Stimulated activated CD4-positive, alpha-beta T cell treated with anti-CD3 and anti-CD28 coated beads, TNF-alpha, amount 100 ng/mL, for 4 hours (primary cell): ENCODE measurements around the gene HESX1.
A peak's percentile ranks its signal among the peaks of the same experiment; 100 is the strongest.

Experiments
- DNase-seq, 3 experiments: peaks; one replicate each; pipeline ENCODE4 v3.0.0-alpha.2; 2020; ENCODE audit warnings: low read depth in 3 of 3

HESX1 gene

DNA sequence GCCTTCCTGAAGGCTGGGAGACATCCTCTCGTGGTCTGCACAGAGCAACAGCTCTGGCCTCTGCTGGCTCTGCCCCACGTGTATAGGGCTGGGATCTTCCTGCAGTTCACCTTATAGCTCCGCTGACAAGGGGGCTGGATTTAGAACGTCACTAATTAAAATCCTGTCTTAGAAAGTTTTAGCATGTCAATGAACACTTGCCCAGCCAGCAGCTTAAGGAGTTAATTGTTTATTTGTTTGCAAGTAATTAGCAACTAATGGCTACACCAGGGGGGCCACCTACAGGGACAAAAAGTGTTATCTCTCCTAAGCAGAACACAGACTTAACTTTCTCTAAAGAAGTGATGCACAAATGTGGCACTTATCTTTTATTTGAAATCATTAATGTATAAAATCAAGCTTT is at the start of gene HESX1:
Gene HESX1 (minus strand): TSS at position 84 of the 403 bp plus-strand sequence. CDS start 60 bp downstream, at position 24.
- DNase-seq = no peak

DNA sequence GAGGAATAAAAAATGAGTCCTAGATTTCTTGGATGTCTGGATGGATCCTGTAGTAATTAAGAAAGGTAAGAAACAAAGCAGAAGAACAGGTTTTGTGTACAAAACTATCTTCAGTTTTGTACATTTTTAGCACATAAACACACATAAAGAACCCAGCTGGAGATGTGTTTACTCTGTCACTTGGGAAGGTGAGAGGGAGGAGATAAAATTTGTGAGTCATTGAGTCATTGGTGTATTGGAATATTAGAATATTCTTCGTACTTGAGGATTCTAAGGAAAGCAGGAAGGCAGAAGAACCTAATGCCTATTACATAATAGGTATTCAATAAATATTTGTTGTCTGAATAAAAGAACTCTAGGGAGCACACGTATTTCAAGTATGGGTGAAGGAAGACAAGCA is 45.2 kb upstream of the HESX1 start:
- DNase-seq = no peak

DNA sequence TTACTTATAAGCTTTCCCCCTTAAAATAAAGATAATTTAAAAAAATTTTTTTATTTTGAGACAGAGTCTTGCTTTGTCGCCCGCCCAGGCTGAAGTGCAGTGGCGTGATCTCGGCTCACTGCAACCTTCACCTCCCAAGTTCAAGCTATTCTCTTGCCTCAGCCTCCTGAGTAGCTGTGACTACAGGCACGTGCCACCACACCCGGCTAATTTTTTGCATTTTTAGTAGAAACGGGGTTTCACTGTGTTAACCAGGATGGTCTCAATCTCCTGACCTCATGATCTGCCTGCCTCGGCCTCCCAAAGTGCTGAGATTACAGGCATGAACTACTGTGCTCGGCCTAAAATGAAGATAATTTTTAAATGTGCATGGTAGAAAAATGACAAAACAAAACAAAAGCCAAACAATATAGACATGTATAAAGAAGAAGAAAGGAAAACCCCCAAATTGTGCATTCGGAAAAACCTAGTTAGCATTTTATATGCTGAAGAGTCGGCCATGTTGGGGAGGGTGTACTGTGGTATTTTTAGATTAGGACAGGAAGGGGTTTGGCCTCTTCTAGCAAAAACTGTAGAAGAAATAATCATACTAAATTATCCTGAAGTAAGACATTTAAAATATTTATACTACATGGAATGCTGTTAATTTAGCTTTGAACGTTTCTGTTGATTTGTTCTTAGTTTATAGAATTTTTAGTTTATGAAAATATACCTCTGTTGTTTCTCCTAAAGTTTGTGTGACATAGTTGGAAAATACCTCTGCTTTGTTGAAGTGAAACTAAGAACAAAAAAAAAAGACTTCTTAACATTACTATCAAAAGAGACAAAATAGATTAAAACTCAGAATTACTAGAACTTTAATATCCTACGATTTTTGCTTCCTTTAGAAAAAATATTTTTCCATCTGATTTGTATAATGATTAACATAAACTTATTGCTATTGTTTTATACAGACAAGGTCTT is 35.1 kb upstream of the HESX1 start:
- no peak for DNase-seq

DNA sequence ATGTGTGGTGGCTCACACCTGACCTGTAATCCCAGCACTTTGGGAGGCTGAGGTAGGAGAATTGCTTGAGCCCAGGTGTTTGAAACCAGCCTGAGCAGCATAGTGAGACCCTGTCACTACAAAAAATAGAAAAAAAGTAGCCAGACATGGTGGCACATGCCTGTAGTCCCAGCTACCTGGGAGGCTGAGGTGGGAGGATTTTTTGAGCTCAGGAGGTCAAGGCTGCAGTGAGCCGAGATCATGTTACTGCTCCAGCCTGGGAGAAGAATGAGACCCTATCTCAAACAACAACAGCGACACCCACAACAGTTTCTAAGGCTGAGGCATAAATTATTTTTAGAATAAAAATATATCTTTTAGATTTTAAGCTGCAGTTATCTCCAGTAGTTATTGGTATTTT is 34.0 kb upstream of the HESX1 start:
- DNase-seq = no peak

DNA sequence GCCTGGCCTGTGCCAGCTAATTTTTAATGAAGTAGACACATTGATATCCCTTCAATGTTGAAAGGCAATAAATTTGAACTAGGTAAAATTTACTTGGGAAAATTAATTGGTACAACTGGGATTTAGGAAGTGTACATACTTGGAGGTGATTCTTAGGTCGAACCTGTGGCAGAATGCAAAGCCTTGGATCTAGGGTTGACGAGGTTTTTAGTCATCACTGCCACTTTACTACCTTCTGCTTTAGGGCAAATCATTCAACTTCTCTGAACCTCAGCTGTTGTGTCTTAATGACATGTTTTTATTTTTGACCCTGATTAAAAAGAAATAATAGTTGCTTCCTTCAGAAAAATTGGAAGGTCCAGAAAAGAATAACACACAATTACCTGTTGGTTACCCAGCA is 30.2 kb upstream of the HESX1 start:
- DNase-seq = no peak

DNA sequence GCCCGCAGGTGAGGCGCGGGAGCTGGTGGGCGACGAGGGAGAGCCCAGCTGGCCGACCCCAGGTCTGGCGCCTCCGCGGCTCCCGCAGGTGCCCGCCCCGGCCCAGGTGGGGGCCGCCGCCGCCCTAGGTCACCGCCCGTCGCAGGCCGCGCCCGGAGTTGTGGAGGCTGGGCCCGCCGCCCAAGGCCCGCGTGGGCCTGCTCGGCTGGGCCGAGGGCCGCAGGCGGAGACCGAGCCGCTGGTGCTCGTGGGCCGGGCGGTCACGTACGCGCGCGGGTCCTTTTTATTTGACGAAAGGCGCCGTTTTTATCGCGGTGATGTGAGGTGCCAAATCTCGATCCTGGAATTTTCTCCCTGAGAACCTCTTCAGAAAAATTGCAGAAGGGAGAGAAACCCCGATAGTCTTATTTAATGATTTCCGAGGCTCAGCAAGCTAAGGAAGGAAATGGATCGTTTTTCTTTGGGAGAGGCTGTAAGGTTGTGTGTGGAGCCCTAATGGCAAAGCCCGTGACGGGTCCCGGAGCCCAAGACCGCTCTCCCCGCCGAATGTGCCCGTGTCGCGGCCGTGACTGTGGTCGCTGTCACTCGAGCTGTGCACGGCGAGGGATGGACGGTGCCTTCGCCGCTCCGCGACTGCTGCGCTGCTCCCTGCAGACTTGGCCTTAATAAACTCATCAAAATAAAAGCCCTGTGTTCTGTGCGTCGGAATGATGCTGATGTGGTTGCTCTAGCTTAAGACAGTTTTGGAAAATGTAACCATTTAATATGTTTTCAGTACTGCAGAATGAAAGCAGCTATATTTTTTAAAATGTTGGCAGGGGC is 28.4 kb upstream of the HESX1 start:
- DNase-seq = peak; percentile 7 to 14 (median 13)

DNA sequence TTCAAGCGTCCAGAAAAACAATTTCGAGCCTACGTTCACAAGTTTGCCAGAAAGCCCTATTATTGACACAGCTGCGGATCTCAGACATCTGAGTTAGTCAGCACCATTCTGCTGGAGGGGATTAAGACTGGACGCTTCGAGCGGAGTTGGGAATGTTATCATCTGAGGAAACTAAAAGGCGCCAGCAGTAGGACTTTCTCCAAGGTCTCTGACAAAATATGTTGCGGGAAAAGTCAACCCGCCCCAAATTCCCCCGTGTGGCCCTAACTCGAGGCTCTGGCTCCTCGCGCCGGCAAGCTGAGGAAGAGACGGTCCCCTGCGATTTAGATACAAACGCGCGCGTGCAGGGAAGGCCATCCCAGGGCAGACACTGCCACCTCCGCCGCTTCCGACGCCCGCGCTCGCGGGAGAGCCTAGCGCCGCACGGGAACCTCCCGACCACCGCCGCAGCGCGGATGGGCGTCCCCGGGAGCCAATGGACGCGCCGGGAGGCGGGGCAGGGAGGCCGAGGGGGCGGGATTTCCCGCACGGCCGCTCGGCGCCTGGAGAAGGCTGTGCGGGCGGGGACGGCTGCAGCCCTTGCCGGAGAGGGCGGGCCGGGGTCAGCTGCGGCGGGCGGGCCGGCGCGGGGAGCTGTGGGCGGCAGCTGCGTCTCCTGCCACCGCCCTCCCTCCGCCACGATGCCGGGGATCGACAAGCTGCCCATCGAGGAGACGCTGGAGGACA is 27.6 kb upstream of the HESX1 start, which contains the start of gene APPL1:
Gene APPL1 (plus strand): TSS at position 526 of the 726 bp plus-strand sequence. CDS start 155 bp downstream, at position 681.
- peak; percentile 76 for DNase-seq

DNA sequence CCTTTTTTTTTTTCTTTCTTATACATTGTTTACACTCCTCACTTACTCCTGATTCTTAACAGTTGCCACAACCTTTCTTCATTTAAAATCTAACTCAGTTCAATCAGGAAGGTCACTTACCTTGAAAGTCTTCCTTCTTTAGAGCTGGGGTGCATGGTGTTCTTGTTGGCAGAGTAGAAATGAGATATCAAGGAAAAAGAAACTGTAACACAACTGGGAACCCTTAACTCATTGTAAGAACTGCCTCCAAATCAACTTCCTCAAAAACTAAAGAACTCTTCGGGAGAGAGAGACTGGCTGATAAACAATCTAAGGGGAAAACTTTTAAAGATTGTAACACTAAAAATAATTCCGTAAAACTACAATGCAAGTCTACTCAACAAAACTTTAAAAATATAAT is 26.4 kb upstream of the HESX1 start:
- DNase-seq = no peak

DNA sequence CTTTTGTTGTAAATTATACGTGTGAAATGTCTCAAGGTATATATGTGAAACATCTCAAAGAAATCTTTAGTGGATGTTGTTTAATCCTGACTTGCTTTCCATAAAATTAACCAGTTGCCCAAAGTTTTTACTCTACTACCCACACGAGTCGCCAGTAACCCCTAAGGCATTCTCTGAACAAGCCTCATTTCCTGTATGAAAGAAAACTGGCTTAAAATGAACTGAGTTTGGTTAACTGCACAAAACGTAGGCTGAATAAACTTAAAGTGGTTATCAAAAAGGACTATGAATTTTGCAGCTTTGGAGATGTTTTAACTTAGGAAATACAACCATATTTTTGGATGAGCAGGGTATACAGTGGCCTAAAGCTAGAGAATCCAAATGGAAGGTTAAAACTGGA is 25.1 kb upstream of the HESX1 start:
- no peak for DNase-seq

DNA sequence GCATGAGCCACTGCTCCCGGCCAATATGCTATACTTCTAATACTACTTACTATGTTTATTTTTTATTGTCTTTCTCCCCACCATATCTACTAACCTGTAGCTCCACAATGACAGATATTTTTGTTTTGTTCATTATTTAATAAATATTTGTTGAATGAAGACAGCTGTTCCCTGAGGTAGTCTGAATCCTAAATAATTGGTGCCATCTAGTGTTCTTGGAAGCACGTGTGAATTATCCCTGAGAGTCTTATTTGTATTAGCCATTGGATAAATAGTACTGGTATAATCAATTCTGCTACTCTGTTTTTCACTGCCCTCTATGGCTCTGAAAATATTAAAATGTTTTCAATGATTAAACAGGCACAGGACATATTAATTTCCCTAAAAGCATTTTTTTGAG is 22.1 kb upstream of the HESX1 start:
- DNase-seq = no peak

DNA sequence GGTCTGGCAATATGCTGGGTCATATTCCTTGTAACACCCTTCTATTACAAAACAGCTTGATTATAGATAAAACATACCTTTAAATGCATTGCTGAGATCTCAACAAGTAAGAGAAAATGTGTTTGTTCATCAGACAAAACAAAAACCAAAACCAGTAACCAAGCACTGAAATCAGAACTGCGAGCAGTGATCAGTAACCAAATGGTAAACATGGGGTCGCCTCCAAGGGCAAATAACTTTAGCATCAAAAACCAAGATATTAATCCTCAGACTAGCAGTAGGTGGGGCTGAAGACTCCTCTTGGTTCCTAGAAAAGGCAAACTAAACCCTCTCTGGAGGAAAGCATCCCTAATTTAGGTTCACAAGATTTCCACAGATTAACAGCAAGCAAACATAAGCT is 6.6 kb upstream of the HESX1 start:
- DNase-seq = no peak

DNA sequence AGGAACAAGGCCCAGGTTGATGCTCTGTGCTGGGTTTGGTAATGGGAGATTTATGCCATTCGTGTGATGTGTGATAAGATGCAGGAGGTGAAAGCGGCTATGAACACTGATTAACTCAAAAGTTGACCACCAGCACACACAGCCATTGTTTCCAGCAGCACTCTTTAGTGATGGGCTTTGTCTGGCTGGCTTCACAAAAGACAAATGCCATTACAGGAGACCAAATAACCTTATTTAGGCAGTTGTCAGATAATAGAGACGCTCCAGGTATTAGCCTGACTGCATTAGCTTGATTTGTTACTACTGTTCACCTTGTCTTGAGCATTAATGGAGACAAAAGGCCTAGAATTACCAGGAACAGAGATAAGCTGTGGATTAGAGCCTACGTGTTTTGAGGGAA is 5.1 kb downstream of the HESX1 start:
- DNase-seq = no peak

DNA sequence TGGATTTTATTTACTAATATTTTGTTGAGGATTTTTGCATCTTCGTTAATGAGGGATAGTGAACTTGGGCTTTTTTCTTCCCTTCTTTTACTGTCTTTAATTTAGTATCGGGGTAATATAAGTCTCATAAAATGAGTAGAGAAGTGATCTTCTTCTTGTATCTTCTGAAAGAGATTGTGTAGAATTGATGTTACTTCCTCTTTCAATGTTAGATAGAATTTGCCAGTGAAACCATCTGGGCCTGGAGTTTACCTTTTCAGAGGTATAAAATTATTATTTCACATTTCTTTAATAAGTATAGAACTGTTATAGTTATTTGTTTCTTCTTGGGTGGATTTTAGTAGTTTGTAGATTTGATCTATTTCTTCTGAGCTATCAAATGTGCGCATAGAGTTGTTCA is 7.8 kb downstream of the HESX1 start:
- DNase-seq = no peak

DNA sequence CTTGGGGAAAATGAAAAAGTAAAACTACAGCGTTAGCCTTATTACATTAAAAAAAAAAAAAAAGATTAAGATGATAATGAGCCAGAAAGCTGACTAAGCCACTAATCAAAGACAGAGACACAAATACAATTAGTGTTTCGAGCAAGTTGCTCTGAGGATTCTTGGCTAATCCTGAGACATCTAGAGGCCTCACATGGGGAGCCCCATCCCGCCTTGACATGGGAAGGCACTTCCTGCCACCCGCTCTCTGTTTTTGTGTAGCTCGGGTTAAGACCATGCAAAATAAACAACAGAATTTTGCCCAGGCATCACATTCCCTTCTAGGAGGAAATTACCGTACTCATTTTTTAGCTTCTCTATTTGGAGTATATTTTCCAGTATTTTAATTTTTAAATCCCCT is 15.3 kb downstream of the HESX1 start:
- no peak for DNase-seq

DNA sequence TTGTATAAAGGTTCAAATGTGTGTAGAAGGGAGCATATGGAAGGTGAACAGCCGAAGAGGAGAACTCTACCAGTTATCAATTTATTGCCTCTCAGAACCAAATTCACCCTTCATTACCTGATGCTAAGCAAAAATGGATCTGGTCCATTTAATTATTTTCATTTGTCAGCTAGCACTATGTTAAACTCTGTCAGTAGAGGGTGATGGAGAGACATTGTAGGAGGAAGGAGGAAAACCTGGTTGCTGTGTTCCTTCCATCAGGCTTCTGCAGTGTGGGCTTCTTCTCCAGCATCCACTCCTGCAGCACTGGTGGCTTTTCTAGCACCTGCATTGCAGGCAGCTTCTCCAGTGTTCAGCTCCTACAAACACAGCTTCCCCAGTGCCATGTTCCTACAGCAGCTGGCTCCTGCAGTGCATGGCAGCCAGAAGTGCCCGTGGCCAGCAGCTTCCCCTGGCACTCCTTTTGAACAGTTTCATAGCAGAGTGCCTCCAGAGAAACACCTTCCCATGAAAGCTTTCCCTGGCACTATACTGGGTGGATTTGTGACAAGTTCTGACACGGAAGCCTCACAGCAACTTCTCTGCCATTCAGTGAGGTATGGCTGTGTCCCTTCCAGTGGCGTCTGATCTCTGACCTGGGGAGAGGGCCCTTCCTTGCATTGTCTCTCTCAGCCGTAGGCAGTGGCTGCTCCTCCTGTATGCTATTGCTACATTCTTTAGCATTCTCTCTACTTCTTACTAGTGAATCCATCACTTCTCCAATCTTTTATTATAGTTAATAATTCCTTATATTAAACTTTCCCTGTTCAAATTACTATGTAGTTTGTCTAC is 20.0 kb downstream of the HESX1 start:
- no peak for DNase-seq

DNA sequence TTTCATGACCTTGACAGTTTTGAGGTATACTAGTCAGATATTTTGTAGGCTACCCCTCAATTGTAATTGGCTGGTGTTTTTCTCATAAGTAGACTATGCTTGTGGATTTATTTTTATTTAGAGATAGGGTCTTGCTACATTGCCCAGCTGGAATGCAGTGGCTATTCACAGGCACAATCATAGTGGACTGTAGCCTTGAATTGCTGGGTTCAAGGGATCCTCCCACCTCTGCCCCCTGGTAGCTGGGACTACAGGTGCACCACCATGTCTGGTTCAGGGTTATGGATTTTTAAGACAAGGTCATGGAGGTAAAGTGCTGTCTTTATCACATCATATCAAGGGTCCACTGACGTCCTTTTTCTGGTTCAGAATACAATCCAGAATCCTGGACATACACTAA is 23.7 kb downstream of the HESX1 start:
- no peak for DNase-seq

DNA sequence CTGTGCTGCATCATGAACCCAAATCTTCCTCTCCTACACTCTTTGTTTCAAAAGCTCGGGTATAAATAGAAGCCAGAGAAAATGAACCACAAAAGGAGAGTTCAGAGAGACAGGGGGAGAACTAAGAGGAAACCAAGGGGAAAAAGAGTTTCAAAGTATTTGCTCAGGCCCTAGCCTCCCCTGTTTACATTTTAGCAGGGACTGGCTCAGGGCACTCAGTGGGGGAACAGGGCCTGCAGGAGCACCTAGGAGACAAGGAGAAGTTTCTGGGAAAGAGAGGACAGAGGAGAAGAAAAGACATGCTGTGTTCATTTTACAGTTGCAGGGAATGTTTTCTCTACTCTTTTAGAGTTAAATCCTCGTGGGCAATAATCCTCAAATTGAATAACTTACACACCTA is 26.1 kb downstream of the HESX1 start:
- no peak for DNase-seq

DNA sequence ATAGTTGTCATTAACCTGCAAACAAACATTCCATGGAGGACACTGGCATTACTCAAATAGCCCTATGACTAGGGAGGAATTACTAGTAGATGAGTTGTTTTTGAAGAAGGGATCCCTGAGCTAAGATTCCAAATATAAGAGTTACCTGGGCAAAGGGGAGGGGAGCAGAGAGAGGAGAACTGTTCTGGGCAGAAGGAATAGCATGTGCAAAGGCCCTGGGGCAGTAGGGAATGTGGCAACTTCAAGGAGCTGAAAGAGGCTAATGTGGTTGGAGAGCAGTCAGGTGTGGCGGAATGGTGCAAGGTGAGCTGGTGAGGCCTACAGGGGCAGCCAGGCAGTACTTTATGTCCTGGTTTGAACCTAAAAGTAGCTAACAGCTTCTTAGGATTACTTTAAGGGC is 28.8 kb downstream of the HESX1 start:
- DNase-seq = no peak

DNA sequence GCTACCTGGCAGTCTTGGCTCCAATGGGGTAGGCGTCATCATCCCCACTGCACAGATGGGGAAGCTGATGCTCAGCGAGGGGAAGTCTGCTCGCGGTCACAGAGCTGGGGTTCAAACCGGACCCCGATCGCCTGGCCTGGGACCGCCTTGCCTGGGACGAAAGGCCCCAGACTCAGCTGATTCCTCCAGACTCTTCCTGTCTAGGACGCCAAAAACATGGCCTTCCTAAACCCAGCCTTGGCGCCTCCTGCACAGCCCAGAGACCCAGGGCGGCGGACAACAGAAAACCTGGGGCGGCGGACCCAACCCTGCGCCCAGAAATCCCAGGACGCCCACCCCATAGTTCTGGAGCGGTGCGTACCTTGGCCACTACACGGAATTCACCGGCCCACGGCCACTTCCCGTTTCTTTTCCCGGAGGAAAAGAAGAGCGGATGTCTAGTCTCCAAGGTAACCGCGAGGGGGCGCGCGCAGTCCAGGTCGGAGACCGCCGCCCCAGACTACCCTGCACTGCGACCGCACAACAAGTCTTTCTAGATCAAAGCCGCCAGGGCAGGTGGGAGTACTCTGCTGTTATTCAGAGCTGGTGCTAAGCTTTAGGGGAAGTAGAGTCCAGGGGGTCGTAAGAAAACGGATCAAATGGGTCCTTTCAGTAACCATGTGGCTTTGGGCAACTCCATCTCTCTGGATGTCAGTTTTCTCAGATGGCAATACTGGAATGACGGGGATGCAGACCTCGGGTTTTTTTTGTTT is 29.7 kb downstream of the HESX1 start:
- peak; percentile 18 to 36 (median 30) for DNase-seq

DNA sequence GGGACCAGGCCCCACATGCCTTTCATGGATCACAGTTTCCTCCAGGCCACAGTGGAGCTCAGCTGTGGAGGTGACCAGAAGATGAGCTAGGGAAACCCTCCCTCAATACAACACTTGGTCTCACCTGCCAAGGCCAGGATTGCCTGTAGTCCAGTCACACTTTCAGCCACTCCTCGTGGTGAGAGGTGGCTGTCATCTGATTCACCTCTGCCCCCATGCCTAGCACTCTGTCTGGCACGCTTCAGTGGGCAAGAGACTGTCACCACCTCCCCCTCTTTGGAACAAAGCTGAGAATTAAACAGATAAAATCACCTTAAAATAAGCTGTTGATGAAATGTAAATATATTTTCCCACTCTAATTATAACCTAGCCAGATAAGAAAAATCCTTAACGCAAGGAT is 30.7 kb downstream of the HESX1 start:
- DNase-seq = no peak
